Measurements from ENCODE around the gene RPL12.

Gene RPL12

DNA sequence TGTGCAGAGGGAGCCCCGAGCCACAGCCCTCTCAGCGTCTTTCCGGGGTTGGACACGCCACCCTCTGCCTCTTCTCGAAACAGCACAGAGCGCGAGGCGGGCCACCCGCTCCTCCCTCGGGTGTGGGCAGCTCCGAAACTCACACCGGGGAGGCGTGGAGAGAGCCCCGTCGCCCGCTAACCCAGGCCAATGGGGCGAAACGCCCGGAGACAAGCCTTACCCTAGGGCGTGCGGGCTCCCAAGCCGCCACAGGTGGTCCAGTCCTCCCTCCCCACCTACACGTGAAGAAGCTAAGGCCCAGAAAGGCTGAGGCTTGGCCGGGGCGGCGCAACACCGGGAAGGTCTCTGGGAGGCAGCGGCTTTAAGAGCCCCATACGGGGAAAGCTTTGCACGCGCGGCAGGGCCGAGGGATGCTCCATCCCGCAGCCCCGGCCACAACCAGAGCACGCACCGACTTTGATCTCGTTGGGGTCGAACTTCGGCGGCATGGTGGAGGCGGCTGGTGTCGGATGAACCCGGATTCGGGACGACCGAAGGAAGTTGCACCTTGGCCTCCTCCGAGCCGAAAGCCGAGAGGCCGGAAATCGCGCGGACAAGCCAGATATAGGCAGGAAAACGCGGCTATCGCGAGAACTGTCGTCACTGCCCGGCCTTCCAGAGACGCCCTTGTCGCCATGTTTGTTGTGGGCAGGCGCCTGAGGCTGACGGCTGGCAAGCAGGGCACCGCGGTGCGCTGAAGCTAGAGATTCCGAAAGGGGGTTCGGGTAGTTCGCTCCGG, at the start of gene RPL12, which contains the start of gene LRSAM1:
TSS of gene RPL12 (minus strand) at position 577 of the 778 bp plus-strand sequence. CDS start at position 488, 89 bp downstream.
TSS of gene LRSAM1 (plus strand) at position 681 of the 778 bp plus-strand sequence. CDS start 3,018 bp downstream, outside the sequence.
- DNase-seq = peak; percentile 90

GRCh38 chr9:127500862-127501261, 49.7 kb upstream of the RPL12 start:
- no peak for DNase-seq

GRCh38 chr9:127500399-127500798, 49.2 kb upstream of the RPL12 start:
- no peak for DNase-seq

DNA sequence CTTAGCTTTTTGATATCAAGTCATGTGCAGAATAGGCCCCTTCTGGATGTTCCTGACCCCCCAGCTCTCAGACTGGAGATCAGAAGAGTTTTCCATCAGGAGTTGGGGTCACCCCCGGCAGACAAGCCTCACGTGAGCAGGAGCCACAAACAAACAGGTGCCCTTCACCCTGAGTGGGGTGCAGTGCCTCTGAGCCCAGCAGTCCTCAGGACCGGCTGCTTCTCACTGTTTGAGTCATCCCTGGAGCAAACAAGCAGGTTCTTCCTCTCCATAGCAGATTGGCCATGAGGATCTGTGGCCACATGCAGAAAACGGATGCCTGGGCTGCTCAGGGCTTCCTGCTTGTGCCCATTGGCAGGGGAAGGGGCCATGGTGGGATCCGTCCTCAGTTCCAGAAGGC, 47.1 kb upstream of the RPL12 start:
- DNase-seq = no peak

GRCh38 chr9:127497656-127498290, 46.6 kb upstream of the RPL12 start:
- no peak for DNase-seq

DNA sequence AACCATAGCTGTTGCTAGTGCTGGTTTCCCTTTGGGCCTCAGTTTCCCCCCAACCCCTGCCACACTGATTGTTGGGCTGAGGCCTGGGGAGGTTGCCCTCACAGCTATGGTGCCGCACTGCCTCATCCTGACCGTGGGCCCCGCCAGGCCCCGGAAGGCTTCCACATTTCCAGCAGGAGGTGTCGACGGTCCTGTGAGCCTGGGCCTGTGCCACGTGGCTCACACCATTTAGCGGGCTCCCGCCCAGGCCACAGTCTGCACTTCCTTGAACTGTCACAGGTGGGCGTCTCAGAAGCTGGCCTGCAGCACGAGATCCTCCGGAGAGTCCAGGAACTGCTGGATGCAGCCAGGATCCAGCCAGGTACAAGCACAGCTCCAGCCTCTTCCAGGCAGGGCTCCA, 45.8 kb upstream of the RPL12 start:
- no peak for DNase-seq

DNA sequence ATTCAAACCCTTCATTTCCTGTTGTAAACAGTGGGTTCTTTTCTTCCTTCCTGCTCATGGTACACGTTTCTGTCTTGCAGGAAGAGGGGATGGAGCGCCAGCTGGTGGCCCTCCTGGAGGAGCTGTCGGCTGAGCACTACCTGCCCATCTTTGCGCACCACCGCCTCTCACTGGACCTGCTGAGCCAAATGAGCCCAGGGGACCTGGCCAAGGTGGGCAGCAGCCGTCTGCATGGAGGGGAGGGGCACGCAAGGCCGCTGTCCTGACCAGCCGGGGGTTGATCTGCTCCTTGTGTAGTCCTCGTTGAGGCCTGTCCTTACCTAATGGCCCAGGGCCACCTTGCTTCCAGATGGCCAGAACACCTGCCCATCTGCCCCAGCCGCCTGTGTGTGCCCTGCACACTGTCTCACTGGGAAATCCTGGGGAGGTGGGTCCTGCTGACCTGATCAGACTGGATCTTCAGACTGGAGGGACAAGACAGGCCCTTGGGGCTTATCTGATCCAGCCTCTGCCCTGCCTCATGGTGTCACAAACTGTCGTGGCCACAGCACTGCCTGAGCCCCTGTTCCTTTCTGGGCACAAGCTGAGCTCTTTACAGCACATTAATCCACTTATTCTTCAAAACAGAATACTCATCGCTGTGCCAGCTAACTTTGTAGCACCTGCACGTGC, 44.8 kb upstream of the RPL12 start:
- no peak for DNase-seq

DNA sequence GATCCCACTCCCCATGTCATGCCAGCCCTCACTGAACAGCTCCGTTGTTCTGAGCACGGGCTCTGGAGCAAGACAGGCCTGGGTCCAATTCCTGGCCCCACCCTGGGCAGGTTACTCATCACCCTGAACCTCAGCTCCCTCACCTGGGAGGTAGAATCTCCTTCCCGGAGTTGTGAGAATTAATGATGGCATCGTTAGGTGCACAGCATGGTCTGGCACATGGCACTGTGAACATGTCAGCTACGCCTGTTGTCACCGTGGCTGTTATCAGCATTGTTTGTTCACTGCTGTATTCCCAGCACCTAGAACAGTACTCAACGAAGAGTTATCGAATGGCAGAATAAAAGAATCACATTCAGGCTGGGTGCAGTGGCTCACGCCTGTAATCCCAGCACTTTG, 43.1 kb upstream of the RPL12 start:
- no peak for DNase-seq

- DNase-seq = no peak
Observed at GRCh38 chr9:127493592-127494303, 42.5 kb upstream of the RPL12 start.

GRCh38 chr9:127492616-127493015, 41.4 kb upstream of the RPL12 start:
- no peak for DNase-seq

- no peak for DNase-seq
Observed at GRCh38 chr9:127491516-127491915, 40.3 kb upstream of the RPL12 start.

DNA sequence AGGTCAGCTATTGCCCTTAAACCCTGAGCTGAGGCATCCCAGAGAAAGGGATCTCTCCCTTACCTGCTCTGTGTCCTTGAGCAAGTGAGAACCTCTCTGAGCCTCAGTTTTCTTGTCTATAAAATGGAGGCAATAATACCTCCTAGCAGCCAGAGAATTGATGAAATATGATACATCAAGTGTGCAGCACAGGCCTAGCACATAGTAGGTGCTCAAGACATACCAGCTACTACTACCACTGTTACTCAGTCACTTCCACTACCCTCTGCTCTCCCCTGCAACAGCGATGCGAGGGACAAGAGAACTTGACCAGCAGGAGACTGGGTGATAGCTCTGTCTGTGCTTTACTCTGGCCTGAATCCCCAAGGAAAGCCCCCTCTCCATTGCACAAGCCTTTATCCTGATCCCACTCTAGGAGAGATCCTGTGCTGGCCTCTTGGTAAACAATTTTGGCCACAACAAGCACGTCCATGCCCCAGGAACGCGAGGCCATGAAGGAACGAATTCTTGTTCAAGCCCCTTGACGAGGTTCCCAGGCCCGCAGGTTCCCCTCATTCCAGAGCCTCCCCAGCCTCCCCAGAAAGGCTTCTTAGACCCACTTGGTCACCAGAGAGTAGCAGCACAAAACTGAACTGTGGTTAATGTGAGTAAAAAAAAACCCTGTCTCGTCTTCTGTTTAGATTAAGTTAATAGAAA, 39.5 kb upstream of the RPL12 start:
- DNase-seq = no peak

- DNase-seq = no peak
Observed at GRCh38 chr9:127489471-127490115, 38.4 kb upstream of the RPL12 start.

GRCh38 chr9:127488946-127489345, 37.7 kb upstream of the RPL12 start:
- DNase-seq = no peak

GRCh38 chr9:127485995-127486394, 34.8 kb upstream of the RPL12 start:
- DNase-seq = no peak

GRCh38 chr9:127482662-127483061, 31.5 kb upstream of the RPL12 start:
- DNase-seq = no peak

- no peak for DNase-seq
Observed at GRCh38 chr9:127479507-127480081, 28.4 kb upstream of the RPL12 start.

GRCh38 chr9:127474592-127474991, 23.4 kb upstream of the RPL12 start:
- no peak for DNase-seq

DNA sequence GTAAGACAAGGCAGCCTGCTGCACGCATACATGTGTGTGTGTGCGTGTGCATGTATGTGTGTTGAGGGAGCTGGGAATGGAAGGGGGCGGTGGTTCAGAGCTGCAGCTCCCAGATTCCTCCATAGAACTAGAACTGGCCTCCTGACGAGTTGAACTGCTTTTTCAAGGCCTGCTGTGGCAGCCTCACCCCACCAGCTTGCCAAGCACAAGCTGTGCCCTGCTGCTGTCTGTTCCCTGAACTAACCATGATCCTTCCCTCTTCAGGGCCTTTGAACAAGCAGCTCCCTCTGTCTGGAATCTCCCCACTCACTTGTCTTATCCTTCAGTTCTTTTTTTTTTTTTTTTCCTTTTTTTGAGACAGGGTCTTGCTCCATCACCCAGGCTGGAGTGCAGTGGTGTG, 22.7 kb upstream of the RPL12 start:
- DNase-seq = no peak

DNA sequence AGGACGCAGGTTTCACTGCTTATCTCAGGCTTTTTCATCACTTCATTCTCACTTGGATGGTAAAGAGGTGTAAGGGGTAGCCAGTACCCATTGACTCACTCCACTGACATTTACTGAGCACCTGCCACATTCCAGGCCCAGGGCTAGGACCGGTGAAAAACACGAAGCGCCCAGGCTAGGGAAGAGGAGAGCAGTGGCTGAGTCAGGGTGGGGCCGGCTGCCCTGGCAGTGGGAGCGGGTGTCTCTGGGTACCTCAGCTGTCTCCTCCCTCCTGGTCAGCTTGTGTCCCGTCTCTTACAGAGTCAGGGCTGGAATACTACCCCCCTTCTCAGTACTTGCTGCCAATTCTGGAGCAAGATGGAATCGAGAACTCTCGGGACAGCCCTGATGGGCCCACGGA, 22.3 kb upstream of the RPL12 start:
- DNase-seq = no peak

DNA sequence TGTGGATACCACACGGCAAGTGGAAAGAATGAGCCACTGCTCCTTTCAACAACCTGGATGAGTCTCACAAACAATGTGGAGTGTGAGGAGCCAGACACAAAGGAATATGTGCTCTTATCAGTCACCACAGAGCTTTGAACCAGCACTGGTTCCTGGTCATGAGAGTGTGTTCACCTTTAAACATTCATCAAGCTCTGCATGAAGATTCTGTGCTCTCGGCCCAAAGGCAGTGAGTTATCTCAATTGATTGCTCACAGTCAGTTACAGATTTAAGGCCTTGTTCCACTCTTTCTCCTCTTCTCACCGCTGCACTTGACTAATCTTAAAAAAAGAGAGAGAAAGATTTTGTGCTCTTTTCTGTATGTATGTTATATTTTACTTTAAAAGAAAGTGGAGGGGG, 19.5 kb upstream of the RPL12 start:
- no peak for DNase-seq

GRCh38 chr9:127467621-127468020, 16.4 kb upstream of the RPL12 start:
- DNase-seq = no peak
